GM18861 (cell line): Measurements from ENCODE around the gene ESYT1.
"Not testable (repeated sequence)": the region's sequence is repeated elsewhere in the genome, so short reads cannot be mapped to it uniquely, and the experiment has no call there.

ENCODE experiments used
- ATAC-seq: cut with Tn5 transposase; IDR thresholded peaks from one replicate; pipeline ENCODE4 v1.9.1; 2021; ENCODE audit not compliant: unreplicated experiment

Gene ESYT1

GRCh38 chr12:56103066-56103711, 24.9 kb upstream of the ESYT1 start:
- ATAC-seq, result no peak

GRCh38 chr12:56103823-56104108, 24.3 kb upstream of the ESYT1 start:
- ATAC-seq, result no peak

DNA sequence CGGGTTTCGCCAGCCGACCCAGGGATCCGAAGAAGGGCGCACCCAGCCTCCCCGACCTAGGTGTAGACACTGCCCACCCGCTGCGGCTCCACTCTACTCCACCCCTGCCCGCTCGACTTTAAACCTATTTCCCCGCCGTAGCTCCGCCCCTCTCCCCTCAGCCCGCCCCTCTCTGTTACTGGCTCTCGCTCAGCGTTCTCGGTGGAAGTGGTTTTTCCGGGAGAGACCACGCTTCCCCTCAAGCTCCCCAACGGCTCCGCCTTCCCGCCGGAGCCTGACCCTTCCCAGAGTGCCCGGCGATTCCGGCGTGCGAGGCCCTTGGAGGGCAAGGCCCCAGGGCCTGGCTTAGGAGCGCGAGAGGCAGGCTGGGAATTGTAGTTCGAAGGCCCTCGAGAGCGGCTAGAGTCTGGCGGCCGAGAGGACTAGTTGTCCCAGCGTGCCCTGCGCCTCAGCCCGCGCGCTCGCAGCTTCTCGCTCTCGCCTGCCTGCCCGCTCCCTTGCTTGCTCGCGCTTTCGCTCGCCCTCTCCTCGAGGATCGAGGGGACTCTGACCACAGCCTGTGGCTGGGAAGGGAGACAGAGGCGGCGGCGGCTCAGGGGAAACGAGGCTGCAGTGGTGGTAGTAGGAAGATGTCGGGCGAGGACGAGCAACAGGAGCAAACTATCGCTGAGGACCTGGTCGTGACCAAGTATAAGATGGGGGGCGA, 23.8 kb upstream of the ESYT1 start, which contains the start of gene PA2G4:
TSS of gene PA2G4 (plus strand) at position 451 of the 706 bp plus-strand sequence. CDS start at position 630, 179 bp downstream.
- peak; percentile 93 for ATAC-seq

DNA sequence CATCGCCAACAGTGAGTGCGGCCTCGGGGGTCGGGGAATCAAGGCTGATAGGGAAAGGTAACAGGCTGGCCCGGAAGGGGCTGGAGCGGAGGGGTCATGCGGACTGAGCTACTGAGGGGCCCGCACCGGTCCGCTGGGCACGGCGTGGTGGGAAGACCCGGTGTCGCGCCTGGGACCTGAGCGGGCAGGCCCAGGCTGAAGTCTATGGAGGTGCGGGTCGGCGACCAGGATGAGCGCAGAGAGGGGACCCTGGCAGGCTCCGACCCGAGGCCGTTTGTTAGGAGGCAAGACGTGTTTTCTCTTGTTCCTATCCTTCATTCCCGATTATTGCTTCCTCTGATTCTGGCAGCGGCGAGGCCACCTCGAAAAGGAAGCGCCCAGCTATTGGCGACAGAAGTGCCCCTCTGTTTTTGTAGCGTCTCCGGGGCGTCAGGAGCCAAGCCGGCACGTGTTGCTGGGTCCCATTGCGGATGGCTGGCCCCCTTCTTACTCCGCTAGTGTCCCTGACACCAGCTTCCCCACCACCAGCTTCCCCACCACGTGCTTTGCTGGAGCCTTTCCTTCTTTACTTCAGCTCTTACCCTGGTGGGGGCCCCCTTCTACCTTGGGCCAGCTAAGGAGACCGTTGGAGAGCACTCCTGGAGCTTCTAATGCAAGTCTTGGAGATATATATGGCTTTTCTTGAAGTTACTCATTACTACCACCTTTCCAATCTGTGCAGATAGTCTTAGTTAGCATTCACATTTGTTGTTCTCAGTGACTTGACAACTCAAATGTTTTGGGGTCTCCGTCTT, 23.1 kb upstream of the ESYT1 start:
- ATAC-seq, result no peak

DNA sequence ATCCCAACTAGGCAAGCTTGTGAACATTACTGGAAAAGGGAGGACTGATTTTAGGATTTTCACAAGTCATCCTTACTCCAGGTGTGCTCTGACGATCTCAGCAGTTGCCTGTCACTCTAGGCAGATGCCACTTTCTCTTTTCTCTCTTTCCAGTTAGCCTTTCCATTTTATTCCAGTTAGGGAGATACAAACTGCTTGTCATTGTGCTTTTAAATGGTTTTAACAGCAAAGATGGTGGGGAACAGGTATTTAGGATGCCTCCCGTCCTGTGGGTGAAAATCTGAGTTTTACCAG, 22.5 kb upstream of the ESYT1 start:
- ATAC-seq, result no peak

GRCh38 chr12:56107242-56107641, 20.8 kb upstream of the ESYT1 start:
- ATAC-seq, result no peak

DNA sequence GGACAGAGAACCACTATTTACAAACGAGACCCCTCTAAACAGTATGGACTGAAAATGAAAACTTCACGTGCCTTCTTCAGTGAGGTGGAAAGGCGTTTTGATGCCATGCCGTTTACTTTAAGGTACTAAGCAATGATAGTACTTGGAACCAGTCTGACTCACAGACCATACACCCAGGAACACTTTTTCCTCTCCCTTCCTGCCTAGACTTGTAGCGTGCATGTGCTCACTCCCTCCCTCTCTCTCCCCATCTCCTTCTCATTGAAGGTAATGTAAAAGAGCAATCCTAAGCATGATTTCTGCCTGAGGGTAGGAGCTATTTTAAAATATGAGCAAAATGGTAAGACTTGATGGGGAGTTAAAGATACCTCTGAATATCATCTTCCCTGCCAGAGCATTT, 17.5 kb upstream of the ESYT1 start:
- ATAC-seq, result no peak

GRCh38 chr12:56114084-56114483, 14.0 kb upstream of the ESYT1 start:
- ATAC-seq, result no peak

- ATAC-seq, result no peak
These were observed 12.7 kb upstream of the ESYT1 start for GRCh38 chr12:56115329-56115728.

DNA sequence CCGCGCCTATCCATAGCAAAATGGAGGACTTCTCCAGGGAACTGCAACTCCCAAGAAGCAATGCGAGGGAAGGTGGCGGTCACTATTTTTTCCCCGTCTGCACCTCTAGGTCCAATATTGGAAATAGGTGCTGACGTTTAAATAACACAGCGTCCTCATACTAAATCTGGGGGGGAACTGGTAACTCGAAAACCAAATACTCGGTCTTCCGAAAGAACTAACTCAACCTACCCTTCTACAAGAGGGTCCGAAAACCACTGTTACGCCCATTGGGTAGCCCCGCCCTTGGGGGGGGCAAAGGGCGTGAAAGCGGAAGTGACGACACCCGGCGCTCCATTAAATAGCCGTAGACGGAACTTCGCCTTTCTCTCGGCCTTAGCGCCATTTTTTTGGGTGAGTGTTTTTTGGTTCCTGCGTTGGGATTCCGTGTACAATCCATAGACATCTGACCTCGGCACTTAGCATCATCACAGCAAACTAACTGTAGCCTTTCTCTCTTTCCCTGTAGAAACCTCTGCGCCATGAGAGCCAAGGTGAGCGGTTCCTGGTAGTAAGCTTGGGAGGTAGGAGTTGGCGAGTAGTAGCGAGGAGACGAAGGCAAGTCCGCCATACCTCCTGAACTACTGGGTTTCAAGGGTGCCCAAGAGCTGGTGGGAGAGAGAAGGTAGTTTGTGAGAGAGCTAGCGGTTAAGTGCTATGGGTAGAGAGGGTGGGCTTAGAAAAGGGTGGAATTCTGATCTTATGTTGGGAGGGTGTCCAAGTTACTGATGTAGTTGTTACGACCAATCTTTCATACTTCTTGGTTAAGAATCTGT, 11.6 kb upstream of the ESYT1 start, which contains the start of gene RPL41:
TSS of gene RPL41 (plus strand) at position 367 of the 815 bp plus-strand sequence.
- peak; percentile 34 for ATAC-seq

GRCh38 chr12:56117082-56117706, 10.9 kb upstream of the ESYT1 start:
- not testable (repeated sequence) for ATAC-seq

DNA sequence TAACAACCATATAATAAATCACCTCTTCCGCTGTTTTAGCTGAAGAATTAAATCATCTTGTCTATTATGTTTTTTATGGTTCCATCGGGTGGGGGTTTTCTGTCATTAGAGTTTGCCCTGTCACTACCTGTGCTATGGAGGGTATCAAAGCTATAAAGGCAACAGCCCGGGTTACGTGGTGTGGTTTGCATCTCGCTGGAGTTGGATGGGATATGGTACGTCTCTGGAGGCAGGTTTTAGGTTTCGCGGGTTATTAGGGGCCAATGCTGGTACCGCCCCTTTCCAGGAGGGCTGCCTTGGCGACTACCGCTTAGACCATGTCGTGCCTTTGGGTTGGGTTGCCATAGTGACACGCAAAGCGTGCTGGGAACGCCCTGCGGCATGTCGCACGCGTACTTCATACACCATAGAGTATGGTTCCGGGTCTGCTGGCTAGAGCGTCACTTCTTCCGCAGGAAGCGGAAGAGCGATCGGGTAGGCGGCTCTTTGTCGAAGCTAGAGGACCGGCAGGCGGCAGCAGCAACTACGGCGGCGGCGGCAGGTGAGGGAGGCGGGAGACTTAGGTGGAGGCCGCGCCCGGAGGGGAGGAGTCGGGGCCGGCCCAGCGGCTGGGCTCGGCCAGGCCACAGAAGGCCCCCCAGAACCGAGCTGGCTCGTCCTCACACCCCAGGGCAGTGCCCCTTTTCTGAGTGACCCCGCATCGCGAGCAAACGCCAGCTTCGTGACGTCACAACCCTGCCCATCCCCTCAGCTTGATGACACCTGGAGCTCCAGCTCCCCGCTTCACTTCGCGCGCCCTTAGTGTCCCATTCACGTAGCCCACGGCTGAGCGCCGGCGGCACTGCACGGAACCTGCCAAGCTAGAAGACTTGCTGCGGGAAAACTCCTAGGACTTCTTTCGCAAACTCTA, 10.0 kb upstream of the ESYT1 start, which contains the start of gene ZC3H10:
TSS of gene ZC3H10 (plus strand) at position 489 of the 910 bp plus-strand sequence. CDS start 2,297 bp downstream, outside the sequence.
- peak; percentile 86 for ATAC-seq

DNA sequence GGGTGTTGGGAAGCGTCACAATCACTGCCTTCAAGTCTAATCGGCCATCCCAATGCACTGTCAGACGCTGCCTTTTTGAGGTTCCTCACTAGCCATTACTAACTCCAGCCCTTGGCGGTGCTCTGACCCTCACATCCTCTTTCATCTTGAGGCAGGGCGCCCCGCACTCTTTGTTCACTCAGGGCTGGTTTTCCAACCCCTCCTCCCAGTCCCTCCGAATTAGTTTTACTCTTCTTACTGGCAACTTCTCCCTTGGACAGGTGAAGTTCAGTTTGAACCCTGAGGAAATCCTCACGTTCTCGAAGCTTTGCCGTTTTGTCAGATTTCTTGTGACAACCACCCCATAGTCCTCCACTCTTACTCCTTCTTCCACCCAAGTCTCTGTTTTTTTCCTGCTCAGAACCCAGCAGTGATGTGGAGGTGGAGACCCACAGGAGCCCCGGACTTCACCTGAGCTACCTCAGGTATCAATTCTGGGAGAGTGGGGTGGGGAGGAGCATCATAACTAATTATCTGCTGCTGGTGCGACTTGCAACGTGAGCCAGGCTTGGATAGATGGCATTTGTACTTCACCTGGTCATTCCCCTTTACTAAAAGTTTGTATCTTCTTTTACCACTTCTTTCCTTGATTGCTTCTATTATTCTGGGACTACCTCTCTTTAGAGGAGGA, 9.2 kb upstream of the ESYT1 start:
- no peak for ATAC-seq

GRCh38 chr12:56119361-56119796, 8.7 kb upstream of the ESYT1 start:
- no peak for ATAC-seq

- no peak for ATAC-seq
These were observed 7.8 kb upstream of the ESYT1 start for GRCh38 chr12:56120158-56120846.

GRCh38 chr12:56121204-56121870, 6.7 kb upstream of the ESYT1 start:
- no peak for ATAC-seq

GRCh38 chr12:56122637-56123036, 5.4 kb upstream of the ESYT1 start:
- ATAC-seq, result no peak

- no peak for ATAC-seq
These were observed 3.9 kb upstream of the ESYT1 start for GRCh38 chr12:56124133-56124532.
